Breast epithelium (tissue), 4 donors: ENCODE results near the gene PPP4R4. TPM values are rescaled to one million over a fixed set of nuclear protein-coding genes. Genes with fewer than 3 reads are reported as not detected.

Experiments
- DNase-seq, 2 donors: peaks; one replicate each; pipeline ENCODE4 v3.0.0-alpha.2; 2019; ENCODE audit warnings: low spot score in 2 of 2
- H3K27ac ChIP-seq, 2 donors: fragments of 200-600 bp; sonication (generic) in 1 of 2; one replicate each; pipeline ENCODE4 v1.5.1; 2016 to 2019; ENCODE audit warnings: mild to moderate bottlenecking in 1 of 2
- H3K27me3 ChIP-seq, 2 donors: fragments of 200-600 bp; sonication (generic) in 1 of 2; one replicate each; pipeline versions ENCODE4 v1.5.1 to v1.6.0; 2017 to 2019; ENCODE audit warnings: control low read depth in 1 of 2, mild to moderate bottlenecking in 1 of 2
- H3K36me3 ChIP-seq: fragments of 200-600 bp; one replicate; pipeline ENCODE4 v1.5.1; 2019
- H3K4me1 ChIP-seq, 2 donors: fragments of 200-600 bp; sonication (generic); one replicate each; pipeline ENCODE4 v1.5.1; 2016 to 2019; ENCODE audit warnings: control low read depth in 1 of 2
- H3K4me3 ChIP-seq, 3 donors: fragments of 200-600 bp; sonication (generic); 1 replicate in 2 of 3; 2 replicates in 1 of 3; pipeline ENCODE4 v1.5.1; 2016 to 2019; ENCODE audit warnings: mild to moderate bottlenecking in 3 of 3, moderate library complexity in 2 of 3
- H3K9me3 ChIP-seq, 2 donors: fragments of 200-600 bp; sonication (generic) in 1 of 2; one replicate each; pipeline ENCODE4 v1.5.1; 2016 to 2019; ENCODE audit warnings: control low read depth in 1 of 2
- CTCF ChIP-seq, 3 donors: fragments of 450-650 bp; IDR thresholded peaks; one replicate each; pipeline ENCODE4 v1.5.1; 2016 to 2017; ENCODE audit warnings: antibody characterized with exemption in 3 of 3, mild to moderate bottlenecking in 3 of 3, moderate library complexity in 3 of 3
- POLR2A ChIP-seq: fragments of 450-650 bp; IDR thresholded peaks from one replicate; pipeline ENCODE4 v1.6.1; 2016; ENCODE audit warnings: antibody characterized with exemption, mild to moderate bottlenecking, moderate library complexity
- POLR2AphosphoS5 ChIP-seq, 3 donors: sonication (generic); formaldehyde crosslinking; IDR thresholded peaks; one replicate each; pipeline ENCODE4 v1.6.1; 2017; ENCODE audit warnings: antibody characterized with exemption in 3 of 3
- intact Hi-C: fragments of 100-400 bp; cut with DNase I; formaldehyde crosslinking; loops from one replicate; pipeline ENCODE4 v1.15.1; 2023; ENCODE audit warnings: low total_unique reads
- total RNA-seq, 3 donors: library from RNA; depleted of rRNA; stranded (reverse); fragments of >200 nt; gene quantifications; one replicate each; pipeline ENCODE4 v1.1.0, GENCODE V29; 2016

PPP4R4 gene
- total RNA-seq, 3 donors from 2014 or later, result 0.48 to 7.9 (median 7.2) TPM

- no peak overlapping the region for H3K27ac ChIP-seq
- H3K9me3 ChIP-seq, result no peaks in the 10 kb centered on the region
- H3K27me3 ChIP-seq, result peaks cover 0 to 12% of the 10 kb centered on the region in 2 donors
- intact Hi-C loops, result no loop called here
- no peak for TF ChIP-seq CTCF (IDR thresholded peaks at IDR 0.05)
- TF ChIP-seq POLR2A, result no peak
- no peak for TF ChIP-seq POLR2AphosphoS5 (IDR thresholded peaks at IDR 0.05)
- no peaks in the 10 kb centered on the region for H3K36me3 ChIP-seq
- no peak for DNase-seq
- no peaks in the 10 kb centered on the region for H3K4me1 ChIP-seq
- no peak overlapping the region for H3K4me3 ChIP-seq
These were observed 10.3 kb upstream of the PPP4R4 start for GRCh38 chr14:94163796-94164195.

GRCh38 chr14:94164685-94165431, 9.3 kb upstream of the PPP4R4 start:
- Histone ChIP-seq H3K4me1 (no peaks in the 10 kb centered on the region), H3K27ac (no peak overlapping the region), H3K27me3 (peaks cover 0 to 12% of the 10 kb centered on the region in 2 donors), H3K36me3 (no peaks in the 10 kb centered on the region), H3K9me3 (no peaks in the 10 kb centered on the region), H3K4me3 (peak overlapping the region in 1 of 3 donors; percentile 26)
- intact Hi-C loops, result no loop called here
- no peak for DNase-seq
- TF ChIP-seq POLR2AphosphoS5 (IDR thresholded peaks at IDR 0.05) (no peak), POLR2A (no peak)

GRCh38 chr14:94165744-94166143, 8.4 kb upstream of the PPP4R4 start:
- no peaks in the 10 kb centered on the region for H3K36me3 ChIP-seq
- peaks cover 0 to 12% of the 10 kb centered on the region in 2 donors for H3K27me3 ChIP-seq
- no peaks in the 10 kb centered on the region for H3K4me1 ChIP-seq
- intact Hi-C loops, result no loop called here
- H3K4me3 ChIP-seq, result no peak overlapping the region
- no peak overlapping the region for H3K27ac ChIP-seq
- TF ChIP-seq CTCF (IDR thresholded peaks at IDR 0.05), result no peak
- TF ChIP-seq POLR2A, result no peak
- no peak for TF ChIP-seq POLR2AphosphoS5 (IDR thresholded peaks at IDR 0.05)
- no peaks in the 10 kb centered on the region for H3K9me3 ChIP-seq
- DNase-seq, result no peak

DNA sequence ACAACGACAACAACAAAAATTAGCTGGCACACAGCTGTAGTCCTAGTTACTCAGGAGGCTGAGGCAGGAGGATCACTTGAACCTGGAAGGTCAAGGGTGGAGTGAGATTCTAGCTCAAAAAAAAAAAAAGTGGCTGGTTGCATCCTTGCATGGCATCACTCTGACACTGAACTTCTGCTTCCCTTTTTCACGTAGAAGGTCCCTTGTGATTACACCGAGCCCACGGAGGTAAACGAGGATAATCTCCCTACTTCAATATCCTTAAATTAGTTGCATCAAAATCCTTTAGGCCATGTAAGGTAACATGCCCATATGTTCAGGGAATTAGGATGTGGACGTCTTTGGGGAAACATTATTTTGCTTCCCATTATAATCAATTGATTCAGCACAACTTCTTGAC, 4.0 kb upstream of the PPP4R4 start:
- DNase-seq, result no peak
- H3K9me3 ChIP-seq, result no peaks in the 10 kb centered on the region
- no peaks in the 10 kb centered on the region for H3K36me3 ChIP-seq
- peaks cover 0 to 18% of the 10 kb centered on the region in 2 donors for H3K27me3 ChIP-seq
- H3K27ac ChIP-seq, result no peak overlapping the region
- TF ChIP-seq POLR2A (no peak), POLR2AphosphoS5 (IDR thresholded peaks at IDR 0.05) (no peak), CTCF (IDR thresholded peaks at IDR 0.05) (no peak)
- no peak overlapping the region for H3K4me3 ChIP-seq
- intact Hi-C loops, result no loop called here
- H3K4me1 ChIP-seq, result peaks cover 2 to 5% of the 10 kb centered on the region in 2 donors

GRCh38 chr14:94171208-94171607, 2.9 kb upstream of the PPP4R4 start:
- Histone ChIP-seq H3K36me3 (no peaks in the 10 kb centered on the region), H3K27ac (no peak overlapping the region), H3K9me3 (no peaks in the 10 kb centered on the region), H3K4me1 (peaks cover 5 to 6% of the 10 kb centered on the region in 2 donors), H3K27me3 (peaks cover 0 to 13% of the 10 kb centered on the region in 2 donors), H3K4me3 (no peak overlapping the region)
- DNase-seq, result no peak
- intact Hi-C loops, result no loop called here
- no peak for TF ChIP-seq POLR2AphosphoS5 (IDR thresholded peaks at IDR 0.05)

- Histone ChIP-seq H3K27ac (no peak overlapping the region), H3K4me3 (no peak overlapping the region), H3K4me1 (peaks cover 5 to 6% of the 10 kb centered on the region in 2 donors), H3K9me3 (no peaks in the 10 kb centered on the region), H3K27me3 (peaks cover 0 to 11% of the 10 kb centered on the region in 2 donors), H3K36me3 (no peaks in the 10 kb centered on the region)
- intact Hi-C loops, result no loop called here
- no peak for DNase-seq
- TF ChIP-seq POLR2AphosphoS5 (IDR thresholded peaks at IDR 0.05) (no peak), POLR2A (no peak), CTCF (IDR thresholded peaks at IDR 0.05) (no peak)
These were observed 1.6 kb upstream of the PPP4R4 start for GRCh38 chr14:94172545-94172944.
